Right lobe of liver (tissue), 4 donors: ENCODE results near the gene HHATL.

Experiments
- POLR2A ChIP-seq: fragments of 450-650 bp; IDR thresholded peaks from one replicate; pipeline ENCODE4 v1.6.1; 2017; ENCODE audit warnings: antibody characterized with exemption, mild to moderate bottlenecking
- TF ChIP-seq, protein P1 (sequence below), 4 donors: fragments of 200-600 bp in 3 of 4; fragments of 450-650 bp in 1 of 4; IDR thresholded peaks; one replicate each; pipeline versions ENCODE4 v1.5.1 to v1.8.0; 2016 to 2022; ENCODE audit warnings: antibody characterized with exemption in 4 of 4, mild to moderate bottlenecking in 2 of 4
- donor health status: DM: no; HTN: no; CAD: no.
- donor health status: DM: no; HTN: no; CAD: no.
- donor health status: DM: no; HTN: yes; CAD: no.

DNA sequence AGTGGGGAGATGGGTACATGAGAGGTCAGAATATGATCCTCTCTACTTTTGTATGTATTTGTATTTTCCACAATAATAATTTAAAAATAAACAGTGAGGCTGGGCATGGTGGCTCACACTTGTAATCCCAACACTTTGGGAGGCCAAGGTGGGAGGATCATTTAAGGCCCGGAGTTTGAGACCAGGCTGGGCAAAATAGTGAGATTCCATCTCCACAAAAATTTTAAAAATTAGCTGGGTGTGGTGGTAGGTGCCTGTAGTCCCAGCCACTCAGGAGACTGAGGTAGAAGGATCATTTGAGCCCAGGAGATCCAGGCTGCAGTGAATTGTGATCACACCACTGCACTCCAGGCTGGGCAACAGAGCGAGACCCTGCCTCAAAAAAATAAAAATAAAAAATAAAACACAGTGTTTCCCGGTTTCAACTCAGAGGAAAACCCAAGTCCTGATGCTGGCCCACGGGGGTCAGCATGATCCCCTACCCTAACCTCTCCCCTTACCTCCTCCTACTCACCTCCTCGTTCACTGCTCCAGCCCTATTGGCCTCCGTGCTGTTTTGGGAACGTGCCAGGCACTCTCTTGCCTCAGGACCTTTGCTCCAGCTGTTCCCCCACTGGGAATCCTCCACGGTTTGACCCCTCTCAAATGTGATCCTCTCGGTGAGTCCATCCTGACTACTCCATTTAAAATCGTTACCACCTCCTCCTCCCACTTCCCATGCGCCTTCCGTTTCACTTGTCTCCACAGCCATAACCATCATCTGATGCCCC lies 20.1 kb downstream of the HHATL start:
- TF ChIP-seq, protein P1, sequence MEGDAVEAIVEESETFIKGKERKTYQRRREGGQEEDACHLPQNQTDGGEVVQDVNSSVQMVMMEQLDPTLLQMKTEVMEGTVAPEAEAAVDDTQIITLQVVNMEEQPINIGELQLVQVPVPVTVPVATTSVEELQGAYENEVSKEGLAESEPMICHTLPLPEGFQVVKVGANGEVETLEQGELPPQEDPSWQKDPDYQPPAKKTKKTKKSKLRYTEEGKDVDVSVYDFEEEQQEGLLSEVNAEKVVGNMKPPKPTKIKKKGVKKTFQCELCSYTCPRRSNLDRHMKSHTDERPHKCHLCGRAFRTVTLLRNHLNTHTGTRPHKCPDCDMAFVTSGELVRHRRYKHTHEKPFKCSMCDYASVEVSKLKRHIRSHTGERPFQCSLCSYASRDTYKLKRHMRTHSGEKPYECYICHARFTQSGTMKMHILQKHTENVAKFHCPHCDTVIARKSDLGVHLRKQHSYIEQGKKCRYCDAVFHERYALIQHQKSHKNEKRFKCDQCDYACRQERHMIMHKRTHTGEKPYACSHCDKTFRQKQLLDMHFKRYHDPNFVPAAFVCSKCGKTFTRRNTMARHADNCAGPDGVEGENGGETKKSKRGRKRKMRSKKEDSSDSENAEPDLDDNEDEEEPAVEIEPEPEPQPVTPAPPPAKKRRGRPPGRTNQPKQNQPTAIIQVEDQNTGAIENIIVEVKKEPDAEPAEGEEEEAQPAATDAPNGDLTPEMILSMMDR (IDR thresholded peaks at IDR 0.05): no peak
- no peak for TF ChIP-seq POLR2A
